Type B pancreatic cell (in vitro differentiated cells): ENCODE measurements around the gene GSTM3. TPM values are rescaled to one million over a fixed set of nuclear protein-coding genes. Genes with fewer than 3 reads are reported as not detected.

Experiments used
- DNase-seq: peaks from one replicate; pipeline ENCODE4 v3.0.0; 2021; ENCODE audit warnings: mixed read lengths; ENCODE audit not compliant: unreplicated experiment; ENCODE audit errors: extremely low spot score
- H3K27ac Mint-ChIP-seq: 2 replicates; pipeline ENCODE4 v1.8.0; 2021; ENCODE audit warnings: mild to moderate bottlenecking, mixed read lengths
- H3K27me3 Mint-ChIP-seq: 2 replicates; pipeline ENCODE4 v1.8.0; 2021; ENCODE audit warnings: mixed read lengths
- H3K36me3 Mint-ChIP-seq: 2 replicates; pipeline ENCODE4 v1.8.0; 2021; ENCODE audit warnings: mixed read lengths
- H3K4me1 Mint-ChIP-seq: one replicate; pipeline ENCODE4 v1.8.0; 2021; ENCODE audit warnings: mixed read lengths; ENCODE audit not compliant: unreplicated experiment
- H3K4me3 Mint-ChIP-seq: 2 replicates; pipeline ENCODE4 v1.8.0; 2021; ENCODE audit warnings: mild to moderate bottlenecking, mixed read lengths
- H3K9me3 Mint-ChIP-seq: 2 replicates; pipeline ENCODE4 v1.8.0; 2021; ENCODE audit warnings: mixed read lengths
- total RNA-seq: library from RNA; stranded (reverse); gene quantifications from 2 replicates; pipeline ENCODE4 v1.2.1, GENCODE V29; 2021; ENCODE audit warnings: low replicate concordance
- TF ChIP-seq, protein P1 (sequence below): fragments of 200-600 bp; sonication (generic); conservative IDR thresholded peaks from 2 replicates; pipeline ENCODE4 v1.5.0; 2021; ENCODE audit warnings: antibody characterized with exemption, mild to moderate bottlenecking

GSTM3 gene
- total RNA-seq, 1 donor from 2014 or later = 78.4 TPM

DNA sequence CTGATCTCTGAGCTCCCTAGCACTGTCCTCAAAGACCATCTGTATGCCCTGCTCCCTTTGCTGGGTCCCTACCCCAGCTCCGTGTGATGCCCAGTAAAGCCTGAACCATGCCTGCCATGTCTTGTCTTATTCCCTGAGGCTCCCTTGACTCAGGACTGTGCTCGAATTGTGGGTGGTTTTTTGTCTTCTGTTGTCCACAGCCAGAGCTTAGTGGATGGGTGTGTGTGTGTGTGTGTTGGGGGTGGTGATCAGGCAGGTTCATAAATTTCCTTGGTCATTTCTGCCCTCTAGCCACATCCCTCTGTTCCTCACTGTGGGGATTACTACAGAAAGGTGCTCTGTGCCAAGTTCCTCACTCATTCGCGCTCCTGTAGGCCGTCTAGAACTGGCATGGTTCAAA lies 23.1 kb downstream of the GSTM3 start:
- Mint-ChIP-seq H3K4me3 (no peak overlapping the region), H3K4me1 (peaks cover 4% of the 10 kb centered on the region), H3K27ac (no peak overlapping the region), H3K36me3 (no peaks in the 10 kb centered on the region), H3K9me3 (no peaks in the 10 kb centered on the region), H3K27me3 (no peaks in the 10 kb centered on the region)
- TF ChIP-seq, protein P1, sequence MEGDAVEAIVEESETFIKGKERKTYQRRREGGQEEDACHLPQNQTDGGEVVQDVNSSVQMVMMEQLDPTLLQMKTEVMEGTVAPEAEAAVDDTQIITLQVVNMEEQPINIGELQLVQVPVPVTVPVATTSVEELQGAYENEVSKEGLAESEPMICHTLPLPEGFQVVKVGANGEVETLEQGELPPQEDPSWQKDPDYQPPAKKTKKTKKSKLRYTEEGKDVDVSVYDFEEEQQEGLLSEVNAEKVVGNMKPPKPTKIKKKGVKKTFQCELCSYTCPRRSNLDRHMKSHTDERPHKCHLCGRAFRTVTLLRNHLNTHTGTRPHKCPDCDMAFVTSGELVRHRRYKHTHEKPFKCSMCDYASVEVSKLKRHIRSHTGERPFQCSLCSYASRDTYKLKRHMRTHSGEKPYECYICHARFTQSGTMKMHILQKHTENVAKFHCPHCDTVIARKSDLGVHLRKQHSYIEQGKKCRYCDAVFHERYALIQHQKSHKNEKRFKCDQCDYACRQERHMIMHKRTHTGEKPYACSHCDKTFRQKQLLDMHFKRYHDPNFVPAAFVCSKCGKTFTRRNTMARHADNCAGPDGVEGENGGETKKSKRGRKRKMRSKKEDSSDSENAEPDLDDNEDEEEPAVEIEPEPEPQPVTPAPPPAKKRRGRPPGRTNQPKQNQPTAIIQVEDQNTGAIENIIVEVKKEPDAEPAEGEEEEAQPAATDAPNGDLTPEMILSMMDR = no peak
- DNase-seq = no peak

DNA sequence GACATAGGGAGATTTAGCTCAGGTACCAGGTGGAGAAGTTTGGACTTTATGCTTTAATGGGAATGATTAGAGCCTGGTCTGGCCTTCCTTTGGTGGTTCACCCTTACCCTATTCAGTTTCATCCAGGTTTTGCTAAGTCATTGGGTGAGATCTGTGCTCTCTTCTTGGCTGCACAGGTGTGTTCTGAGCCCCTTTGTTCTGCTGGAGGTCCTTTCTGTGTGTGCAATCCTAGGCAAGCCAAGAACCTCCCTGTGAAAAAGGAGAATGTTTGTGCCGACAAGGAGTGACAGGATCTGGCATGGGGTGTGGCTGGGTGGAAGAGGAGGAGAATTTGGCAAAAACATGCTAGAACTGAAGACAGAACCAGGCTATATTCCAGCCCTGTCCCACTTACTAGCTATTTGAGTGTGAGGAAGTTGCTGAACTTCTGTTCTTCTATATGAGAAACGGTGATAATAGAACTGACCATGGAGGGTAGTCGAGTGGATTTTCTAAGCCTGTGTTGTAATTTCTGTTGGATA lies 24.2 kb downstream of the GSTM3 start:
- TF ChIP-seq, protein P1 = no peak
- H3K27me3 Mint-ChIP-seq = no peaks in the 10 kb centered on the region
- DNase-seq = no peak
- H3K9me3 Mint-ChIP-seq = no peaks in the 10 kb centered on the region
- peaks cover 4% of the 10 kb centered on the region for H3K4me1 Mint-ChIP-seq
- H3K27ac Mint-ChIP-seq = no peak overlapping the region
- H3K4me3 Mint-ChIP-seq = no peak overlapping the region
- H3K36me3 Mint-ChIP-seq = no peaks in the 10 kb centered on the region

DNA sequence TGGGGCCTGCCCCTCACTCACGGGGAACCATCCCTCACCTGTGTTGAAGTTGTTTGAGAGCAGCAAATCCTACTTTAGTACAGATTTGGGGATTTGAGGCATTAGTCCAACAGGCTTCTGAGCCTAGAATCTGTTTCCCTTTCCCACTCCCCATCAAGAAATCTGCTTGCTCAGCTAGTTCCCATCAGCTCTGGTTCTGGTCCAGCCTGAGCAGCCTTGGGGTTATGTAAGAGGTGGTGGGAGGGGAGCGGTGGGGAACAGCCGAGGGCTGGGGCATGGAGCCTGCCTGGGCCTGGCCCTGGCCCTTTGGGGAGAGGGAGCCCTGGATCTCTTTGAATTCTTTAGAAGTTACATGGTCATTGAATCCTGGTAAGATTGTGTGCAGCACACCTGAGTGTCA lies 24.7 kb downstream of the GSTM3 start:
- Mint-ChIP-seq H3K4me1 (peaks cover 4% of the 10 kb centered on the region), H3K27me3 (no peaks in the 10 kb centered on the region), H3K27ac (no peak overlapping the region), H3K4me3 (no peak overlapping the region), H3K9me3 (no peaks in the 10 kb centered on the region), H3K36me3 (no peaks in the 10 kb centered on the region)
- no peak for DNase-seq
- TF ChIP-seq, protein P1 = no peak

DNA sequence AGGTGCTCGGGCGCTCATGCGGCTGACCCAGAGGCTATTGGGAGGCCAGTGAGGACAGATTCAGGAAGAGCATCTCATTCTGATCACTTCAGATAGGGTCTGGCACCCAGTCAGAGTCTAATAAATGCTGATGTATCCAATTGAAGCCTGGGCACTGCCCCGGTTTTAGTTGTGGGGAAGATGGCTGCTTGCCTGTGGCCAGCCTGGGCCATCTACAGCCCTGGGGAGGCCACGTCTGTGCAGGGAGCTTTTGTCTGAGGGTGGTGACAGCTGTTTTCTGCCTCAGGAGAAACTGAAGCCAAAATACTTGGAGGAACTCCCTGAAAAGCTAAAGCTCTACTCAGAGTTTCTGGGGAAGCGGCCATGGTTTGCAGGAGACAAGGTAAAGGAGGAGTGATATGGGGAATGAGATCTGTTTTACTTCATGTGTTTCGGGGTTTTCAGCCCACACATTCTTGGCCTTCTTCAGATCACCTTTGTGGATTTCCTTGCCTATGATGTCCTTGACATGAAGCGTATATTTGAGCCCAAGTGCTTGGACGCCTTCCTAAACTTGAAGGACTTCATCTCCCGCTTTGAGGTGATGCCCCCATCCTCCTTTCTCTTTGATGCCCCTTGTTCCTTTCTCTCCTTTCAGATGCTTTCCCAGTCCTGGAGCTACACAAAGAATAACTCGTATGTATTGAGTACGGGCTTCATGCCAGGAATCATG lies 26.0 kb downstream of the GSTM3 start:
- Mint-ChIP-seq H3K9me3 (no peaks in the 10 kb centered on the region), H3K36me3 (no peaks in the 10 kb centered on the region), H3K27ac (no peak overlapping the region), H3K27me3 (no peaks in the 10 kb centered on the region), H3K4me1 (peaks cover 4% of the 10 kb centered on the region), H3K4me3 (no peak overlapping the region)
- DNase-seq = no peak
- TF ChIP-seq, protein P1 = no peak

DNA sequence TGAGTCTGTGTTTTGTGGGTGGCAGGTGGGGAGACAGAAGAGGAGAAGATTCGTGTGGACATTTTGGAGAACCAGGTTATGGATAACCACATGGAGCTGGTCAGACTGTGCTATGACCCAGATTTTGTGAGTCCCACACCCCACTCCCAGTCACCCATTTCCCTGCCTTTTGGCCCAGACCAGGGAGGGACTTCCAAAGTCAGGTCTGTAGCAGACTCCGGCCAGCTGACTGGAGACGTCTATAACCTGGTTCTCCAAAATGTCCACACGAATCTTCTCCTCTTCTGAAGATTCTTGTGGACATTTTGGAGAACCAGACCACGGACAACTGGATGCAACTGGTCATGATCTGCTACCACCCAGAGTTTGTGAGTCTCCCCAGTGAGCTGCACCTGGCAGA lies 27.2 kb downstream of the GSTM3 start:
- DNase-seq = no peak
- TF ChIP-seq, protein P1 = no peak
- H3K4me1 Mint-ChIP-seq = peaks cover 4% of the 10 kb centered on the region
- no peak overlapping the region for H3K4me3 Mint-ChIP-seq
- H3K27me3 Mint-ChIP-seq = no peaks in the 10 kb centered on the region
- peaks cover 7% of the 10 kb centered on the region for H3K9me3 Mint-ChIP-seq
- H3K27ac Mint-ChIP-seq = no peak overlapping the region
- no peaks in the 10 kb centered on the region for H3K36me3 Mint-ChIP-seq
